Left cardiac atrium (tissue), 4 donors: ENCODE measurements around the gene GSTP1. TPM values are rescaled to one million over a fixed set of nuclear protein-coding genes. Genes with fewer than 3 reads are reported as not detected.
A peak's percentile ranks its signal among the peaks of the same experiment; 100 is the strongest.
"Not testable (repeated sequence)": the region's sequence is repeated elsewhere in the genome, so short reads cannot be mapped to it uniquely, and the experiment has no call there.

ENCODE experiments used
- ATAC-seq, 2 donors: fragments of 200-7000 bp; cut with Tn5 transposase; one replicate each; pipeline ENCODE4 v1.9.1; 2020; ENCODE audit warnings: mild to moderate bottlenecking in 2 of 2, moderate library complexity in 2 of 2
- DNase-seq: peaks from one replicate; pipeline ENCODE4 v3.0.0-alpha.2; 2020
- intact Hi-C, 2 donors: fragments of 100-400 bp; cut with DNase I; formaldehyde crosslinking; loops; one replicate each; pipeline versions ENCODE4 v1.14.1 to v1.15.1; 2022 to 2023
- total RNA-seq, 2 donors: library from RNA; stranded (reverse); fragmentation: NEBNext Ultra II Directional; extraction: Animal tissue kit (Norgen Biotek cat#: 25700); gene quantifications; one replicate each; pipeline ENCODE4 v1.2.1, GENCODE V29; 2021
- donor health status: DM: no; HTN: yes; CAD: no.
- donor health status: DM: no; HTN: yes; CAD: no; lungs with severe emphysema.
- donor health status: DM: yes; HTN: yes; CAD: no.
- donor health status: Dilated cardiomyopathy.

Gene GSTP1
- total RNA-seq, 2 donors from 2014 or later = 314 to 337 TPM

GRCh38 chr11:67622905-67623304, 39.3 kb downstream of the GSTP1 start:
- ATAC-seq, intact Hi-C loops, DNase-seq: not testable (repeated sequence)

GRCh38 chr11:67623795-67624194, 40.2 kb downstream of the GSTP1 start:
- not testable (repeated sequence) for DNase-seq, ATAC-seq

GRCh38 chr11:67626131-67626833, 42.7 kb downstream of the GSTP1 start:
- ATAC-seq, intact Hi-C loops, DNase-seq: not testable (repeated sequence)

More at GRCh38 chr11:67623795-67624194, 40.2 kb downstream of the GSTP1 start:
- intact Hi-C loops = not testable (repeated sequence)

- ATAC-seq = no peak
- DNase-seq = peak; percentile 15
- intact Hi-C loops = no loop called here
Observed at GRCh38 chr11:67626970-67627369, 43.4 kb downstream of the GSTP1 start.

- peak; percentile 12 for DNase-seq
- ATAC-seq = no peak
- intact Hi-C loops = no loop called here
Observed at GRCh38 chr11:67627441-67627811, 43.8 kb downstream of the GSTP1 start.

- peak; percentile 20 for DNase-seq
- ATAC-seq = no peak
- intact Hi-C loops = no loop called here
Observed at GRCh38 chr11:67627812-67628624, 44.4 kb downstream of the GSTP1 start.

GRCh38 chr11:67628710-67629385, 45.2 kb downstream of the GSTP1 start:
- intact Hi-C loops = no loop called here
- no peak for ATAC-seq
- DNase-seq = peak; percentile 40

GRCh38 chr11:67629386-67630227, 46.0 kb downstream of the GSTP1 start, which contains the start of gene NUDT8:
Gene NUDT8 (minus strand): TSS chr11:67629937. CDS start chr11:67629911, 26 bp downstream.
- intact Hi-C loops = no loop called here
- DNase-seq = peak; percentile 86
- ATAC-seq = peak; percentile 76 to 77

- intact Hi-C loops = no loop called here
- peak; percentile 100 for DNase-seq
- peak; percentile 91 to 93 for ATAC-seq
Observed at GRCh38 chr11:67630228-67630942, 46.8 kb downstream of the GSTP1 start.

- intact Hi-C loops = no loop called here
- no peak for ATAC-seq
- DNase-seq = no peak
Observed at GRCh38 chr11:67630943-67631331, 47.3 kb downstream of the GSTP1 start.

GRCh38 chr11:67631411-67631810, 47.8 kb downstream of the GSTP1 start:
- intact Hi-C loops = no loop called here

GRCh38 chr11:67631853-67632174, 48.2 kb downstream of the GSTP1 start:
- intact Hi-C loops = no loop called here
- no peak for ATAC-seq
- no peak for DNase-seq

More at GRCh38 chr11:67631411-67631810, 47.8 kb downstream of the GSTP1 start:
- DNase-seq = peak; percentile 27
- ATAC-seq = no peak

- ATAC-seq (no peak), DNase-seq (peak; percentile 27)
- intact Hi-C loops = no loop called here
Observed at GRCh38 chr11:67632175-67632981, 48.8 kb downstream of the GSTP1 start.

GRCh38 chr11:67632982-67633755, 49.6 kb downstream of the GSTP1 start:
- ATAC-seq (no peak), DNase-seq (peak; percentile 15)
- intact Hi-C loops = no loop called here

- intact Hi-C loops = no loop called here
- peak; percentile 17 for DNase-seq
- ATAC-seq = no peak
Observed at GRCh38 chr11:67633758-67634365, 50.2 kb downstream of the GSTP1 start.
